ENCODE measurements around the gene MARS1.

GRCh38 chr12:57548013-57548315, 60.1 kb downstream of the MARS1 start:
- no peak for TF ChIP-seq CTCF (IDR thresholded peaks at IDR 0.05)
- no peak for TF ChIP-seq POLR2A (IDR thresholded peaks at IDR 0.05)

Data from uterus (tissue), 2 donors.